CD4-positive, alpha-beta T cell (primary cell): Measurements from ENCODE around the gene GABARAP. TPM values are rescaled to one million over a fixed set of nuclear protein-coding genes. Genes with fewer than 3 reads are reported as not detected.

Experiments
- ATAC-seq: fragments of 200-7000 bp; cut with Tn5 transposase; one replicate; pipeline ENCODE4 v1.10.0; 2022; ENCODE audit warnings: mild to moderate bottlenecking; ENCODE audit not compliant: poor library complexity
- CTCF ChIA-PET: fragments of 350-600 bp; sonication (Branson Sonifier 250); formaldehyde crosslinking; loops from one replicate; lab custom pipeline; 2021; ENCODE audit warnings: antibody characterized with exemption, inconsistent platforms; lab: Charles Lee
- POLR2A ChIA-PET: fragments of 350-600 bp; sonication (Branson Sonifier 250); formaldehyde crosslinking; loops from one replicate; lab custom pipeline; 2021; ENCODE audit warnings: antibody characterized with exemption, inconsistent platforms; lab: Charles Lee
- DNase-seq, 14 experiments: peaks; one replicate each; pipeline ENCODE4 v3.0.0-alpha.2; 2013 to 2020; ENCODE audit warnings: mixed read lengths in 2 of 14
- H3K27ac ChIP-seq, 2 donors: one replicate each; pipeline versions ENCODE4 v1.5.1 to v1.7.0; 2013; ENCODE audit warnings: low read length in 2 of 2, low read depth in 1 of 2, mild to moderate bottlenecking in 1 of 2
- H3K27me3 ChIP-seq, 2 experiments: 1 replicate in 1 of 2; 2 replicates in 1 of 2; pipeline versions ENCODE4 v1.6.1 to v1.7.0; 2013; ENCODE audit warnings: low read length in 2 of 2, control low read depth in 1 of 2, mild to moderate bottlenecking in 1 of 2, moderate library complexity in 1 of 2; ENCODE audit not compliant: insufficient read depth in 2 of 2, control insufficient read depth in 1 of 2
- H3K36me3 ChIP-seq: one replicate; pipeline ENCODE4 v1.6.1; 2013; ENCODE audit warnings: low read length, control low read depth; ENCODE audit not compliant: insufficient read depth
- H3K4me1 ChIP-seq: one replicate; pipeline ENCODE4 v1.6.1; 2013; ENCODE audit warnings: low read length, control low read depth; ENCODE audit not compliant: insufficient read depth
- H3K4me3 ChIP-seq: one replicate; pipeline ENCODE4 v1.5.1; 2013; ENCODE audit warnings: mild to moderate bottlenecking, low read length, moderate library complexity
- H3K9me3 ChIP-seq, 2 experiments: 1 replicate in 1 of 2; 2 replicates in 1 of 2; pipeline versions ENCODE4 v1.6.1 to v1.7.0; 2013; ENCODE audit warnings: low read length in 2 of 2, mild to moderate bottlenecking in 2 of 2, control low read depth in 1 of 2, moderate library complexity in 1 of 2; ENCODE audit not compliant: control insufficient read depth in 1 of 2, insufficient read depth in 1 of 2
- H3K27ac Mint-ChIP-seq: one replicate; pipeline ENCODE4 v1.8.0; 2020; ENCODE audit warnings: mixed read lengths
- H3K27me3 Mint-ChIP-seq: one replicate; pipeline ENCODE4 v1.8.0; 2021; ENCODE audit warnings: mixed read lengths
- H3K36me3 Mint-ChIP-seq: one replicate; pipeline ENCODE4 v1.8.0; 2021; ENCODE audit warnings: low read depth, mixed read lengths
- H3K4me1 Mint-ChIP-seq: one replicate; pipeline ENCODE4 v1.8.0; 2021; ENCODE audit warnings: low read depth, mixed read lengths
- H3K4me3 Mint-ChIP-seq: one replicate; pipeline ENCODE4 v1.8.0; 2020; ENCODE audit warnings: mild to moderate bottlenecking, mixed read lengths
- H3K9me3 Mint-ChIP-seq: one replicate; pipeline ENCODE4 v1.8.0; 2020; ENCODE audit warnings: mixed read lengths
- CTCF ChIP-seq: fragments of 200-600 bp; IDR thresholded peaks from one replicate; pipeline ENCODE4 v1.8.0; 2022; ENCODE audit warnings: antibody characterized with exemption, mild to moderate bottlenecking
- intact Hi-C, 2 experiments: fragments of 100-400 bp; cut with DNase I in 1 of 2; cut with micrococcal nuclease in 1 of 2; formaldehyde crosslinking; loops; one replicate each; pipeline versions ENCODE4 v1.15.1 to v1.9.0; 2023 to 2025; cut with DNase I, micrococcal nuclease
- total RNA-seq, 174 experiments: library from RNA in 2 of 174; stranded (reverse) in 2 of 174; gene quantifications; one replicate each; pipeline ENCODE4 v1.2.3 and lab custom pipeline; 2021 to 2026

Gene GABARAP
- total RNA-seq, 2 experiments from 2014 or later = 182 to 195 TPM

GRCh38 chr17:7222972-7223292, 19.3 kb downstream of the GABARAP start:
- ChIA-PET POLR2A (interaction anchor here (1.5 to 13.1 kb wide), 2 partner anchors 15 to 114 kb away, joined by 3 to 234 read pairs; partner anchors contain the start of genes ACAP1, DVL2, GABARAP and PHF23), CTCF (no interaction called here)
- peaks cover 36% of the 10 kb centered on the region for H3K4me1 ChIP-seq
- Mint-ChIP-seq H3K4me3 (no peak overlapping the region), H3K36me3 (peaks cover 39% of the 10 kb centered on the region), H3K9me3 (no peaks in the 10 kb centered on the region), H3K4me1 (peaks cover 30% of the 10 kb centered on the region), H3K27ac (no peak overlapping the region), H3K27me3 (no peaks in the 10 kb centered on the region)
- H3K27ac ChIP-seq = no peak overlapping the region
- ATAC-seq (no peak), DNase-seq (no peak)
- H3K4me3 ChIP-seq = no peak overlapping the region
- peaks cover 58% of the 10 kb centered on the region for H3K36me3 ChIP-seq
- H3K27me3 ChIP-seq = no peaks in the 10 kb centered on the region
- TF ChIP-seq CTCF = no peak
- H3K9me3 ChIP-seq = no peaks in the 10 kb centered on the region
- intact Hi-C loops = loop anchor here in 1 of 2 experiments (5.0 kb wide), 1 partner anchor 84 kb away; the partner anchor contains the start of gene EIF5A

- ChIA-PET POLR2A (interaction anchor here (1.0 to 13.1 kb wide), 3 partner anchors 15 to 114 kb away, joined by 3 to 234 read pairs (median 4); partner anchors contain the start of genes ACAP1, DVL2, GABARAP and NEURL4), CTCF (interaction anchor here (1.1 to 3.4 kb wide), 3 partner anchors 13 to 74 kb away, joined by 3 to 19 read pairs (median 3); partner anchors contain the start of gene DVL2)
- Histone ChIP-seq H3K9me3 (no peaks in the 10 kb centered on the region), H3K4me3 (no peak overlapping the region), H3K27me3 (no peaks in the 10 kb centered on the region), H3K4me1 (peaks cover 41% of the 10 kb centered on the region), H3K27ac (peak overlapping the region in 1 of 2 donors; percentile 13), H3K36me3 (peaks cover 55% of the 10 kb centered on the region)
- Mint-ChIP-seq H3K27me3 (no peaks in the 10 kb centered on the region), H3K9me3 (no peaks in the 10 kb centered on the region), H3K4me3 (peak overlapping the region; percentile 34), H3K4me1 (peaks cover 35% of the 10 kb centered on the region), H3K36me3 (peaks cover 37% of the 10 kb centered on the region), H3K27ac (no peak overlapping the region)
- DNase-seq (peak in 1 of 14 experiments; percentile 15), ATAC-seq (no peak)
- intact Hi-C loops = loop anchor here in 1 of 2 experiments (5.0 kb wide), 1 partner anchor 85 kb away; the partner anchor contains the start of gene EIF5A
- TF ChIP-seq CTCF = no peak
Measured at GRCh38 chr17:7222093-7222971, 19.9 kb downstream of the GABARAP start.

GRCh38 chr17:7221278-7222092, 20.8 kb downstream of the GABARAP start:
- peaks cover 48% of the 10 kb centered on the region for H3K36me3 ChIP-seq
- CTCF ChIA-PET = interaction anchor here (0.6 to 3.4 kb wide), 19 partner anchors 11 to 176 kb away, joined by 3 to 31 read pairs (median 4); partner anchors contain the start of genes ACAP1, CTDNEP1, DVL2 and ELP5
- no peak overlapping the region for H3K4me3 ChIP-seq
- H3K27ac ChIP-seq = peak overlapping the region; percentile 13 to 72
- H3K9me3 Mint-ChIP-seq = no peaks in the 10 kb centered on the region
- ATAC-seq = no peak
- intact Hi-C loops = loop anchor here (2.0 to 5.0 kb wide), 2 partner anchors 75 to 86 kb away; partner anchors contain the start of gene EIF5A (in 1 of the 2)
- H3K36me3 Mint-ChIP-seq = peaks cover 29% of the 10 kb centered on the region
- TF ChIP-seq CTCF = no peak
- H3K27ac Mint-ChIP-seq = no peak overlapping the region
- no peaks in the 10 kb centered on the region for H3K27me3 ChIP-seq
- no peaks in the 10 kb centered on the region for H3K27me3 Mint-ChIP-seq
- no peaks in the 10 kb centered on the region for H3K9me3 ChIP-seq
- H3K4me1 Mint-ChIP-seq = peaks cover 39% of the 10 kb centered on the region
- peaks cover 47% of the 10 kb centered on the region for H3K4me1 ChIP-seq
- DNase-seq = no peak
- POLR2A ChIA-PET = interaction anchor here (1.0 to 13.1 kb wide), 8 partner anchors 16 to 258 kb away, joined by 3 to 234 read pairs (median 6); partner anchors contain the start of genes ACAP1, CTDNEP1, DVL2 and ELP5
- peak overlapping the region; percentile 95 for H3K4me3 Mint-ChIP-seq
